Large intestine (tissue), 3 donors: ENCODE results near the gene METTL2A. TPM values are rescaled to one million over a fixed set of nuclear protein-coding genes. Genes with fewer than 3 reads are reported as not detected.
"Not testable (repeated sequence)": the region's sequence is repeated elsewhere in the genome, so short reads cannot be mapped to it uniquely, and the experiment has no call there.

Experiments
- DNase-seq, 2 donors: peaks; one replicate each; pipeline versions ENCODE4 v3.0.0 to v3.0.0-alpha.2; 2013
- H3K27ac ChIP-seq: one replicate; pipeline ENCODE4 v1.5.1; 2013; ENCODE audit warnings: low read length
- H3K27me3 ChIP-seq: 2 replicates; pipeline ENCODE4 v1.6.1; 2013; ENCODE audit warnings: low read length; ENCODE audit not compliant: control insufficient read depth, insufficient read depth
- H3K36me3 ChIP-seq: 2 replicates; pipeline ENCODE4 v1.6.1; 2013; ENCODE audit warnings: low read length; ENCODE audit not compliant: control insufficient read depth, insufficient read depth
- H3K4me1 ChIP-seq: one replicate; pipeline ENCODE4 v1.6.1; 2013; ENCODE audit warnings: low read length; ENCODE audit not compliant: control insufficient read depth, insufficient read depth
- H3K4me3 ChIP-seq: one replicate; pipeline ENCODE4 v1.5.1; 2013; ENCODE audit warnings: low read length
- H3K9me3 ChIP-seq: one replicate; pipeline ENCODE4 v1.6.1; 2013; ENCODE audit warnings: mild to moderate bottlenecking, low read depth, low read length, moderate library complexity; ENCODE audit not compliant: control insufficient read depth
- WGBS: methylation state at CpG from one replicate; pipeline ENCODE4 v1.1.5; 2013; ENCODE audit warnings: low lambda C conversion rate; ENCODE audit not compliant: insufficient coverage; 5-methylcytosine and 5-hydroxymethylcytosine counted together
- polyA plus RNA-seq: library from polyadenylated mRNA; unstranded; fragments of 120-200 nt; gene quantifications from one replicate; pipeline ENCODE4 v1.2.1, GENCODE V29; 2013

METTL2A gene
- polyA plus RNA-seq, 1 donor = 16.1 TPM

DNA sequence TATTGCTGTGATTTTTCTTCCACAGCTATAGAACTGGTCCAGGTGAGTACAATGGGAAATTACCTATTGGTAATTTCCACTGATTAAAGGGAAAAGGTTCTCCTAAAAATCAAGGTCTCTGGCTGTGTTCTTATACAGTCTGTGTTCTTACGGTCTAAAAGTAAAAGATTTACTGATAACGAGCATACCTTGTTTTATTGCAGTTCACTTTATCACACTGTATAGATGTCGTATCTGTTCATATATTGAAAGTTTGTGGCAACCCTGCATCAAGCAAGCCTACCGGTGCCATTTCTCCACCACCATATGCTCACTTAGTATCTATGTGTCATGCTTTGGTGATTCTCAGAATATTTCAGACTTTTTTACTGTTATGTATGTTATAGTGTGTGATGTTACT lies 11.6 kb downstream of the METTL2A start:
- not testable (repeated sequence) for H3K36me3 ChIP-seq, H3K9me3 ChIP-seq, H3K4me1 ChIP-seq, DNase-seq, H3K27ac ChIP-seq, H3K4me3 ChIP-seq, H3K27me3 ChIP-seq
- WGBS = no CpG with 5 or more reads among the region's 4 CpGs

DNA sequence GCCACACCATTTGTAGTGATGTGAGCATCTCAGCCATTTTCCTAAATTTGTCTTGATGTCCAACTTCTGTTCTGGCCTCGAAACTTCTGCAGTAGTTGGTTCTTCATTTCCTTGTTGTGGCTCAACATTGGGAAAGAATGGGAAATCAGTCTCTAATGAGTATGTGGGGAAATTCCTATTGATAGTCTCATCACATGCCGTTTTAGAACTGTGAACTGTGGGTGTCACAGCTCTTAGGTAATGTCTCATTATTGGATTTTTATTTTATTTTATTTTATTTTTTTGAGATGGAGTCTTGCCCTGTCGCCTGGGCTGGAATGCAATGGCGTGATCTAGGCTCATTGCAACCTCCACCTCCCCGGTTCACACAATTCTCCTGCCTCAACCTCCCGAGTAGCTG lies 17.5 kb downstream of the METTL2A start:
- not testable (repeated sequence) for H3K9me3 ChIP-seq, H3K4me3 ChIP-seq, DNase-seq, H3K27ac ChIP-seq, H3K4me1 ChIP-seq, H3K27me3 ChIP-seq
- WGBS = no CpG with 5 or more reads among the region's 6 CpGs
- peaks cover 17% of the 10 kb centered on the region for H3K36me3 ChIP-seq

- no peak for DNase-seq
- no peaks in the 10 kb centered on the region for H3K9me3 ChIP-seq
- H3K36me3 ChIP-seq = peaks cover 33% of the 10 kb centered on the region
- no CpG with 5 or more reads among the region's 4 CpGs for WGBS
- H3K4me1 ChIP-seq = no peaks in the 10 kb centered on the region
- no peaks in the 10 kb centered on the region for H3K27me3 ChIP-seq
- no peak overlapping the region for H3K4me3 ChIP-seq
- no peak overlapping the region for H3K27ac ChIP-seq
These were observed 20.4 kb downstream of the METTL2A start for GRCh38 chr17:62444063-62444462.

DNA sequence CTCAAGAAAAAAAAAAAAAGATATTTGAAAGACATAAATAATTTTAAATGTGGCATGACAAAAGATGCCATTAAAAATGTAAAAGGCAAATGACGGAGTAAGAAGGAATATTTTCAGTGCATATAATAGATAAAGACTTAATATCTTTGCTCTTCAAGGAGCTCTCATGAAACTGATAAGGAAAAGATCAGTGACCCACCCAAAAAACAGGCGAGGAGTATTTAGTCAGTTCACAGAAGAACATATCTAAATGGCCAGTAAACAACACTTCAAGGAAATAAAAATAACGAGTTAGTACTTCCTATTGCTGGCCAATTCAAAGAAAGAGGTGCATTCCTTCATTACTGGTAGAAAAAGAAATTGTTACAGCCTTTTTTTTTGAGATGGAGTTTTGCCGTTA lies 22.1 kb downstream of the METTL2A start:
- not testable (repeated sequence) for DNase-seq, H3K27ac ChIP-seq, H3K9me3 ChIP-seq, H3K27me3 ChIP-seq, H3K4me3 ChIP-seq, H3K4me1 ChIP-seq
- 92% methylated on average over 2 of the region's 4 CpGs for WGBS
- H3K36me3 ChIP-seq = peaks cover 29% of the 10 kb centered on the region

DNA sequence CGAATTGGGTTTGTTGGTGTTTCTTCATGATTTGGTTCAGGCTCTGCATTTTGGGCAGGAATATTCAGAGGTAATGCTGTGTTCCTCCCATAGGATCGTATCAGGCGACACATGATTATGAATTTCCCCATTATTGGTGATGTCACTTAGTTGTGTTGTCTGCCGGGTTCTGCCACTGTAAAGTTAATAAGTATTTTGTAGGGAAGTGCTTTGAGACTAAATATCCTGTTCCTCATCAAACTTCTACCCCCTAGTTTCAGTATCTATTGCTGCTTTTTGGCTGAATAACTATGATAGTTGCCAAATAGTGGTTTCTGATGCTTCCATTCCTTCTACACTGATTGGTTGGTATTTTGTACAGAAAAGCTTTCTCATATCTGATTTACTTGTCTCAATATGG lies 28.5 kb downstream of the METTL2A start:
- not testable (repeated sequence) for H3K27me3 ChIP-seq, DNase-seq, H3K4me3 ChIP-seq, H3K27ac ChIP-seq, H3K9me3 ChIP-seq, H3K4me1 ChIP-seq
- peaks cover 12% of the 10 kb centered on the region for H3K36me3 ChIP-seq
- no CpG with 5 or more reads among the region's 4 CpGs for WGBS

- H3K9me3 ChIP-seq, DNase-seq, H3K4me3 ChIP-seq, H3K27me3 ChIP-seq, H3K36me3 ChIP-seq, H3K27ac ChIP-seq, H3K4me1 ChIP-seq: not testable (repeated sequence)
- WGBS = 90% methylated on average over 2 of the region's 5 CpGs
These were observed 29.3 kb downstream of the METTL2A start for GRCh38 chr17:62453041-62453440.

- H3K36me3 ChIP-seq, H3K27ac ChIP-seq, H3K4me1 ChIP-seq, H3K4me3 ChIP-seq, DNase-seq, H3K27me3 ChIP-seq, H3K9me3 ChIP-seq: not testable (repeated sequence)
- whole genome bisulfite sequencing = no CpG with 5 or more reads among the region's 4 CpGs
These were observed 30.0 kb downstream of the METTL2A start for GRCh38 chr17:62453656-62454055.

DNA sequence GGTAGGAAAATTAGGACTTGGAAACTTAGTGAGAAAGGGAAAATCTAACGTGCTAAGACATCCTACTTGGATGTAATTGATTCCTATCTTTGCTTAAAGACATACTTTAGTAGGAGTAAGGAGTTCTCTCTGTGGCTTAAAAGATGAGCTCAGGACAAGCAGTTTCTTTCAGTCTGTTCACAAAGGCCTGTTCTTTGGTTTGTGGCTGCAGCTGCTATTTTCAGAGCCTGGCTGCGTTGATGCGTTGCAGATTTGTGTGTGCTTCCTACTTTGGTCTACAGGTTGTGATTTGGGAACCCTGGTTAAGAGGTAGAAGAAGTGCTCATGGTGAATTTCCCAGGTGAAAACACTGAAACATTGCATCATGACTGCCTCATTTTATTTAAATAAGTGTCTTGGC lies 30.4 kb downstream of the METTL2A start:
- WGBS = no CpG with 5 or more reads among the region's 3 CpGs

GRCh38 chr17:62456016-62456415 lies 32.3 kb downstream of the METTL2A start:
- Histone ChIP-seq H3K27ac (no peak overlapping the region), H3K27me3 (no peaks in the 10 kb centered on the region), H3K4me1 (no peaks in the 10 kb centered on the region), H3K9me3 (no peaks in the 10 kb centered on the region), H3K4me3 (no peak overlapping the region), H3K36me3 (no peaks in the 10 kb centered on the region)
- WGBS = no CpG with 5 or more reads among the region's 7 CpGs
- DNase-seq = no peak

More for the DNA sequence above, 30.4 kb downstream of the METTL2A start:
- not testable (repeated sequence) for H3K27ac ChIP-seq, H3K9me3 ChIP-seq, DNase-seq, H3K4me1 ChIP-seq, H3K36me3 ChIP-seq, H3K4me3 ChIP-seq, H3K27me3 ChIP-seq

- H3K27me3 ChIP-seq, H3K27ac ChIP-seq, H3K9me3 ChIP-seq, H3K36me3 ChIP-seq, H3K4me3 ChIP-seq, DNase-seq, H3K4me1 ChIP-seq: not testable (repeated sequence)
- 83% methylated on average over 1 of the region's 10 CpGs for WGBS
These were observed 34.8 kb downstream of the METTL2A start for GRCh38 chr17:62458483-62458882.

DNA sequence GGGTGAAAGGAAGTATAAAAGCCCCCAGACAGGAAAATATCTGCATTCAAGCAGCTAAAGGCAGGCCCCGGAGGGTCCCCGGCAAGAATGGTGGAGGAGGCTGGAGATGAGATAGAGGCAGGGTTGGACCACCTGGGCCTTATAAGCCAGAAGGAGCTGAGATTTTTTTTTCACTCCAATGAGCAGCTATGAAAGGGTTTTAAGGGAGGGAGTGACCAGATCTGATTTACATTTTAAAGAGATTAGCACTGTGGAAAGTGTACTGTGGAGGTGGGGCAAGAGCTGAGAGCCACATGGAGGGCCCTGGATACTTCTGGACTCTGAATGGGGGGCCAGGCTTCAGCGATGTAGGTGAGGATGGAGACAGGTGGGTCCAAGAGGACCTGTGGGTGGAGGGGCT lies 40.7 kb downstream of the METTL2A start:
- DNase-seq, H3K9me3 ChIP-seq, H3K27ac ChIP-seq, H3K27me3 ChIP-seq, H3K36me3 ChIP-seq, H3K4me3 ChIP-seq, H3K4me1 ChIP-seq: not testable (repeated sequence)
- no CpG with 5 or more reads among the region's 3 CpGs for WGBS
